Measurements from ENCODE around the gene LRRIQ1.

The LRRIQ1 gene

GRCh38 chr12:85281636-85282312 lies 245.6 kb downstream of the LRRIQ1 start:
- TF ChIP-seq CTCF (IDR thresholded peaks at IDR 0.05; ENCODE audit: insufficient read depth, low read depth, low read length, missing control alignments) = no peak
- no peak overlapping the region for H3K4me3 ChIP-seq (ENCODE audit: low read depth, low read length)

GRCh38 chr12:85283560-85283959 lies 247.4 kb downstream of the LRRIQ1 start:
- no peak overlapping the region for H3K4me3 ChIP-seq (ENCODE audit: low read depth, low read length)
- no peak for DNase-seq (ENCODE audit: low read depth)
- no peak for TF ChIP-seq CTCF (IDR thresholded peaks at IDR 0.05; ENCODE audit: insufficient read depth, low read depth, low read length, missing control alignments)

More at GRCh38 chr12:85281636-85282312, 245.6 kb downstream of the LRRIQ1 start:
- DNase-seq (ENCODE audit: low read depth) = no peak

All from GM12865 (cell line).